Cerebellar cortex (tissue), 1 donor: ENCODE measurements around the gene TIFAB.

Experiments used
- DNase-seq: peaks from one replicate; pipeline ENCODE4 v3.0.0-alpha.2; 2015; ENCODE audit warnings: low spot score

TIFAB gene

GRCh38 chr5:135425641-135426040, 26.5 kb downstream of the TIFAB start:
- no peak for DNase-seq

- no peak for DNase-seq
Observed at GRCh38 chr5:135423846-135424168, 28.3 kb downstream of the TIFAB start.

GRCh38 chr5:135423146-135423845, 28.9 kb downstream of the TIFAB start:
- DNase-seq: no peak

- no peak for DNase-seq
Observed at GRCh38 chr5:135422419-135422818, 29.7 kb downstream of the TIFAB start.

- DNase-seq: no peak
Observed at GRCh38 chr5:135417083-135417482, 35.1 kb downstream of the TIFAB start.

GRCh38 chr5:135405082-135405481, 47.1 kb downstream of the TIFAB start:
- DNase-seq: no peak

GRCh38 chr5:135402031-135402430, 50.1 kb downstream of the TIFAB start:
- no peak for DNase-seq

- DNase-seq: no peak
Observed at GRCh38 chr5:135400866-135401265, 51.3 kb downstream of the TIFAB start.

GRCh38 chr5:135399794-135400542, 52.2 kb downstream of the TIFAB start:
- DNase-seq: no peak

GRCh38 chr5:135398855-135399793, 53.0 kb downstream of the TIFAB start, which contains the start of gene MACROH2A1:
TSS of gene MACROH2A1 (minus strand) at chr5:135399231. CDS start at chr5:135389093, 10,138 bp downstream.
- DNase-seq: peak; percentile 74

- DNase-seq: no peak
Observed at GRCh38 chr5:135398160-135398854, 53.8 kb downstream of the TIFAB start.
